ENCODE measurements around the gene SUSD2.
A peak's percentile ranks its signal among the peaks of the same experiment; 100 is the strongest.
"Not testable (repeated sequence)": the region's sequence is repeated elsewhere in the genome, so short reads cannot be mapped to it uniquely, and the experiment has no call there.

Gene SUSD2

DNA sequence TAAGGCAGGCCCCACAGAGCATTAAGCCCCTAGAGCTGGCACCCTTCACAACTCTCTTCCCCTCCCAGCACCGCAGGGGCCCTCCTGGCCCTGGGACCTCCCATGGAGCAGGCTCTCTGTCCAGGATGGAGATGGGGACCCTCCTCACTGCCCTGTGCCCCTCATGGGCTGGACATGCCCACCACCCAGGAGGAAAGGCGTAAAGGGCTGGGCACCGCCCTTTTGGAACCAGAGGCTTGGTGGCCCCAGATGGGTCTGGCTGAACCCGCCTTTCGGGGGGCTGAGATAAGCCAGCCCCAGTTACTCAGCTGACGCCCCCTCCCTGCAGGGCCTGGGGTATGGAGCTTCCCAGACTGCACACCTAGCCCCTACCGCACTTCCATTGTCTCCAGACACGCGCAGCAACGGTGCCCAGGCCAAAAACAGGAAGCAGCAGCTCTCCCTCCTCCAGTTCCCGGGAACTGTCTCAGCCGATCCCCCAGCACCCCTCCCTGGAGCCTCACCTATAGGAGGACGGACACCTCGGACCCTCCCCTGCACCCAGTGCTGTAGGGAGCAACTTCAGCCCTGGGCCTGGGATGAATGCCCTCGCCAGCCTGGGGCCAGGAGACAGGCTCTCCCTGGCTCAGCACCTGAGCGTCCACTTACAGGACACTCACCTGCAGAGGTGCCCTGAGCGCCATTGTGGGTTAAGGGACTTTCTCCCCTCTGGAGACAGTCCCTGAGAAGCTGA is 1.6 kb upstream of the SUSD2 start:
- Histone ChIP-seq H3K4me3 (ENCODE audit: low read depth, low read length) (no peak overlapping the region), H3K27me3 (no peaks in the 10 kb centered on the region), H3K4me1 (peaks cover 3% of the 10 kb centered on the region), H3K36me3 (no peaks in the 10 kb centered on the region; the same call in 1 of the 2 replicates), H3K9me3 (no peaks in the 10 kb centered on the region)
- TF ChIP-seq, protein P1, sequence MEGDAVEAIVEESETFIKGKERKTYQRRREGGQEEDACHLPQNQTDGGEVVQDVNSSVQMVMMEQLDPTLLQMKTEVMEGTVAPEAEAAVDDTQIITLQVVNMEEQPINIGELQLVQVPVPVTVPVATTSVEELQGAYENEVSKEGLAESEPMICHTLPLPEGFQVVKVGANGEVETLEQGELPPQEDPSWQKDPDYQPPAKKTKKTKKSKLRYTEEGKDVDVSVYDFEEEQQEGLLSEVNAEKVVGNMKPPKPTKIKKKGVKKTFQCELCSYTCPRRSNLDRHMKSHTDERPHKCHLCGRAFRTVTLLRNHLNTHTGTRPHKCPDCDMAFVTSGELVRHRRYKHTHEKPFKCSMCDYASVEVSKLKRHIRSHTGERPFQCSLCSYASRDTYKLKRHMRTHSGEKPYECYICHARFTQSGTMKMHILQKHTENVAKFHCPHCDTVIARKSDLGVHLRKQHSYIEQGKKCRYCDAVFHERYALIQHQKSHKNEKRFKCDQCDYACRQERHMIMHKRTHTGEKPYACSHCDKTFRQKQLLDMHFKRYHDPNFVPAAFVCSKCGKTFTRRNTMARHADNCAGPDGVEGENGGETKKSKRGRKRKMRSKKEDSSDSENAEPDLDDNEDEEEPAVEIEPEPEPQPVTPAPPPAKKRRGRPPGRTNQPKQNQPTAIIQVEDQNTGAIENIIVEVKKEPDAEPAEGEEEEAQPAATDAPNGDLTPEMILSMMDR (IDR thresholded peaks at IDR 0.05; ENCODE audit: low read depth, low read length), result no peak
- DNase-seq, result no peak

GRCh38 chr22:24180316-24181087 is 785 bp upstream of the SUSD2 start:
- no peak for DNase-seq
- Histone ChIP-seq H3K36me3 (no peaks in the 10 kb centered on the region; the same call in 1 of the 2 replicates), H3K4me1 (peaks cover 3% of the 10 kb centered on the region), H3K9me3 (no peaks in the 10 kb centered on the region), H3K27me3 (no peaks in the 10 kb centered on the region), H3K4me3 (ENCODE audit: low read depth, low read length) (no peak overlapping the region)
- TF ChIP-seq, protein P1 (IDR thresholded peaks at IDR 0.05; ENCODE audit: low read depth, low read length), result no peak

DNA sequence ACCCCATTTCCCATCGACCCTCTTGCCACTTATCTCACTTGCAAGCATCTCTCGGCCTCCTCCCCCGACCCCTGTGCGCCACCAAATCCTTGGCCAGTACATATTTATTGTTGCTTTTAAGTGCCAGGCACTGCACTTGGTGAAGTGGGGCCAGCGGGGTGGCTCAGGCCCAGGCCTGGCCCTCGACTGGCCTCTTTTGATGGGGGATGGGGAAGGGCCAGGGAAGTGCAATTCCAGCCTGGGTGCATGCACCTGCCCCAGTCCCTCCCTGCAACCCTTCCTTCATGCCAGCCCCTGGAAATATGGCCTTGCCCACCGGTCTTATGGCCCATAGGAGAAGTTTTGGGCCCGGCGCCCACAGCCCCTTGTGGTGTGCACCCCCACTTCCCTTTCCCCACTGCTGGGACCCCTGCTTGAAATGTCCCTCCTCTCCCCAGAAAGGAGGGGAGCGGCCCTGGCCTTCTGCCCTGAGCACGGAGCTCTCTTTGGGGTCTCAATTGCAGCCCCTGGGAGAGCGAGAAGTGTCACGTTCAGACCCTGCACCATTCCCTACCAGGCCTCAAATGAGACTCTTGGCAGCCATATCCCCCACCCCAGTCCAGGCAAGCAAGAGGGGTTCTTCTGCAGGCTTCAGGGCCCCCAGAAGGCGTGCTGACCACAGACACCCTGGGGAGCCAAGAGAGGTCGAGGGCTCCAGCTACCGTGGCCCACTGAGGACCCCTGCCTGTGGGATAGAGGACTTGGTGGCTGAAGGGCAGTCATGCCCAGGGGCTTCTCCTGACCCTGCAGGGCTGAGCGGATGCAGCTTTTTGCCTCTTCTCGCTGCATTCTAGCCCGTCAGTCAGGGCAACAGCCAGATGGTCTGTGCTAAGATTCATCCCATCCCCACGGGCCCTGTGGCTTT is 961 bp downstream of the SUSD2 start:
- Histone ChIP-seq H3K4me1 (peaks cover 3% of the 10 kb centered on the region), H3K4me3 (ENCODE audit: low read depth, low read length) (no peak overlapping the region), H3K36me3 (no peaks in the 10 kb centered on the region; the same call in 1 of the 2 replicates), H3K27me3 (no peaks in the 10 kb centered on the region), H3K9me3 (no peaks in the 10 kb centered on the region)
- DNase-seq, result peak; percentile 29
- TF ChIP-seq, protein P1 (IDR thresholded peaks at IDR 0.05; ENCODE audit: low read depth, low read length), result peak; percentile 15; the same call in 1 of the 2 replicates

DNA sequence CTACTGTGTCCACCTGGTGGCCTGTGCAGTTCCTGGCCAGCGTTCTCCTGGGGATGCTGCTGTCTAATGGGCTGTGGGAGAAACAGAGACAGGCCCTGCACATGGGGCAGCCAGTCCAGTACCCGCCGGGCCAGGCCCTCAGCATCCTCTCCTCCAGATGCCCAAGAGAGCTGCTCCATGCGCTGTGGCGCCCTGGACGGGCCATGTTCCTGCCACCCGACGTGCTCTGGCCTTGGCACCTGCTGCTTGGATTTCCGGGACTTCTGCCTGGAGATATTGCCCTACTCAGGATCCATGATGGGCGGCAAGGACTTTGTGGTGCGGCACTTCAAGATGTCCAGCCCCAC is 1.6 kb downstream of the SUSD2 start:
- H3K27me3 ChIP-seq; DNase-seq; H3K36me3 ChIP-seq; H3K9me3 ChIP-seq; H3K4me3 ChIP-seq (ENCODE audit: low read depth, low read length); H3K4me1 ChIP-seq: not testable (repeated sequence)

DNA sequence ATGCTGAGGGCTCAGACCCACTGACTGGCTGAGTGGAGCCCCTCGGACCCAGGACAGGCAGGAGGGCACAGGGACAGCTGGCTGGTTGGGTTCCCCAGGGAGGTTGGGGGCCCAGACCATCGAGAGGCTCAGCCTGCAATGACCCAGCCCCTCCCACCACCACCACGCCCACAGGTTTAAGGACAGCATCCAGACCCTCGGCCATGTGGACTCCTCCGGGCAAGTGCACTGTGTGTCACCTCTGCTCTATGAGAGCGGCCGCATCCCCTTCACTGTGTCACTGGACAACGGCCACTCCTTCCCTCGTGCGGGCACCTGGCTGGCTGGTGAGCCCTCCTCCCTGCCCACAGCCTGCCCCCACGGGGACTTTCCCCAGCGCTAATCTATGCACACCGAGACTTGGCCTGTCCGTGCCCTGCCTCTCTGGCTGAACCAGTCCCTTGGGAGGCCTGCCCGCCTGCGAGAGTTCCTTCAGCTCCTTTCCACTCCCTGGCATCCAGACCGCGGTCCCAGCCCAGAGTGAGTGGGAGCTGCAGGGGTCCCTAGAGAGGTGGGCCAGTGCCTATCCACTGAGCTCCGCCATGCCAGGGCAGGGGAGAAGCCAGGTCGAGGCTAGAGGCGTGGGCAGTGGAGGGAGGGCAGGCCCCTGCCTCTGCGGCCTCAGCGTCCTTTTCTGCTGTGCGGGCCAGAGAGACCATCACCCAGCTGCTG is 2.2 kb downstream of the SUSD2 start:
- Histone ChIP-seq H3K36me3 (no peaks in the 10 kb centered on the region), H3K27me3 (no peaks in the 10 kb centered on the region), H3K9me3 (no peaks in the 10 kb centered on the region), H3K4me3 (ENCODE audit: low read depth, low read length) (no peak overlapping the region), H3K4me1 (peaks cover 3% of the 10 kb centered on the region)
- TF ChIP-seq, protein P1 (IDR thresholded peaks at IDR 0.05; ENCODE audit: low read depth, low read length), result no peak
- peak; percentile 50 for DNase-seq
